RKO (cell line): ENCODE data around the gene CDON.

Experiments
- DNase-seq: peaks from one replicate; pipeline ENCODE4 v3.0.0-alpha.2; 2016; ENCODE audit warnings: low spot score

CDON gene

GRCh38 chr11:125954945-125955640, 107.6 kb downstream of the CDON start:
- DNase-seq = no peak

GRCh38 chr11:125954123-125954944, 108.3 kb downstream of the CDON start:
- DNase-seq = no peak

GRCh38 chr11:125953401-125953935, 109.2 kb downstream of the CDON start:
- DNase-seq = no peak

- no peak for DNase-seq
Measured at GRCh38 chr11:125952973-125953372, 109.7 kb downstream of the CDON start.

- DNase-seq = no peak
Measured at GRCh38 chr11:125952559-125952958, 110.1 kb downstream of the CDON start.

DNA sequence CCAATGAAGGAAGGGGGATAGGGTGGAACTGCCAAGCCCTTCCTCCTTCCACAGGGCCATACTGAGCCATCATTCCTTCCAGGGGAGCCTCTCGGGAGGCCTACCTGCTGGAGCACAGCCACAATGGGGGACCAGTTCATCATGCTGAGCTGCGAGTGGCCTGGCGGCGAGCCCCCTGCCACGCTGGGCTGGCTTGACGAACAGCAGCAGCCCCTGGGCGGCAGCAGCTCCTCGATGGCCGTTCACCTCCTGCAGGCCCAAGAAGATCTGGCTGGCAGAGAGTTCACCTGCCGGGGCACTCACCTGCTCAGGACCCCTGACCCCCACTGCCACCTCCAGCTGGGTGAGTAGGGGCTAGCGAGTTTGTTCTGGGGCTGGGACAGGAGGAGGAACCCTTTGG, 110.9 kb downstream of the CDON start:
- no peak for DNase-seq

GRCh38 chr11:125950696-125951651, 111.7 kb downstream of the CDON start:
- no peak for DNase-seq

DNA sequence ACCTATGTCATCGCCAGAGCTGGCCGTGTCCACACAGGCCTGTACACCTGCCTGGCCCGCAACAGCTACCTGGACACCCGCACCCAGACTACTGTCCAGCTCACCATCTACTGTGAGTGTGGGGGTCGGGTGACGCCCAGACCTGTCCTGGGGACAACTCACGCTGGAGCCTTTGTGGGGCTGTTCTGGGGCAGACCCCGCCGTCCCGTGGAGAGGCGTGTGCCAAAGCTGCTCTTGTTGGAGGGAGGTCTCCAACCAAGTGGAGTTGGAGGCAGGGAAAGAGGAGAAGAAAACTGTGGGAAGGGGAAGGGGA, 112.5 kb downstream of the CDON start:
- no peak for DNase-seq

DNA sequence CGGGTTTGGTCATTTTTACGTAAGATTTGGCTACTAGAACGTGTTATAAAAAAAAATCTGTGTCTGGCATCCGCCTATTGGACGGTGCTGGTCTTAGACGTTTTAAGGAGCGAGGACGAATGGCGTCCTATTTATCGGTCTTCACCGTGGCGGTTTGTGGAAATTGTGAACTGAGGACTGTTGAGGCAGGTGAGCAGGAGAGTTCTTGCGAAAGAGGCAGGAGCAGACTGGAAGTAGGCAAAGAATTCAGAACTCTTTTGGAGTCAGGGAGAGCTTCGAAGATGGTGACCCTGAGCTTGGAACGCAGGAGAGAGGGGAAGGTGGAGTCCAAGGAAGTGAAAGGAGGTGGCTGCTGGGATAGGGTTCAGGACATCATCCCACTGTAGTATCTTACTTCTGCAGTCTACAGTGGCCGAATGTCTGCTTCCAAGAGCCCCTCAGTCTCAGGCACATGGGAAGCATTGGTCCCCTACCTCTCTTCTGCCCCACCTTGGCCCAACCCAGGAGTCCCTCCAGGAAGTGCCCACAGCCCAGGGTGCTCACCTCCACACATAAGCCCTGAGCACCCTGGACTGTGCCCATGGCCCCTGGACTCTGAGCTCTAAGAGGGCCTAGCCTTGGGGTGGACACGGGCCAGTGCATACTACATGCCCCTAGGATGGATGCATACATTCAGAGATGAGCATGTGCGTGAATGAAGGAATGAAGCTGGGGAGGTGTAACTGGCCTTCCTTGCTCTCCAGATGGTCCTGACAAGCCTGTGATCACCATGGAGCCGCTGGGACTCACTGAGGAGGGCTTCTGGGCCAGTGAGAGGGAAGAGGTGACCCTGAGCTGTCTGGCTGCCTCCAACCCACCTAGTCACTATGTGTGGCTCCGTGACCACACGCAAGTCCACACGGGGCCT, 113.1 kb downstream of the CDON start:
- DNase-seq = no peak

DNA sequence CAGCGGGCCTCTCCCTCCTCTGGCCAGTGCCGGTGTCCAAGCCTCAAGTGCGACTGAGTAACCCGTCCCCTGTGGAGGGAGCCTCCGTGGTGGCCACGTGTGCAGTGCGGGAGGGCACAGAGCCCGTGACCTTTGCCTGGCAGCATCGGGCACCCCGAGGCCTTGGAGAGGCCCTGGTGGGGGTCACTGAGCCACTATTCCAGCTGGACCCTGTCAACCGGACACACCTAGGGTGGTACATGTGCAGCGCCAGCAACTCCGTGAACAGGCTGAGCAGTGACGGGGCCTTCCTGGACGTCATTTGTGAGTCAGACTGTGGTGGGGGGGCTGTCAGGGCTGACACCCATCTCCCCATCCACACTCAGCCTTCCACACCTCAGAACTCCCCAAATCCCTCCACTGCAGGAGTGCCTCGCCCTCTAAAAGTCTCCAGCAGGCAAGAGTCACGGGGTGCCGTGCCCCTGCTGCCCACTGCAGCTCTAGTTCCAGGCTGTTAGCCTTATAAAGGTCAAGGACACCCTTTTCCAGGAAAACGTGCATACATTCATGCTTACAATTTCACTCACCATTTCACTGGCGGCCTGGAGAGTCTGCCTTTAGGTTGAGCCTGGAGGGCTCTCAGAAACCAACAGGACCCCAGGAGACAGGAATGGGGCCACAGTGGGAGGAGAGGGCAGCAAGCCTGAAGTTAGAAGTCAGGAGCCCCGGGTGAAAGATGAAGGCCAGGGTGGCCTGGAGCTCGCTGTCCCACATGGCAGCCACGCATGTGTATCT, 114.2 kb downstream of the CDON start:
- DNase-seq = no peak

GRCh38 chr11:125947419-125948277, 115.0 kb downstream of the CDON start:
- no peak for DNase-seq

DNA sequence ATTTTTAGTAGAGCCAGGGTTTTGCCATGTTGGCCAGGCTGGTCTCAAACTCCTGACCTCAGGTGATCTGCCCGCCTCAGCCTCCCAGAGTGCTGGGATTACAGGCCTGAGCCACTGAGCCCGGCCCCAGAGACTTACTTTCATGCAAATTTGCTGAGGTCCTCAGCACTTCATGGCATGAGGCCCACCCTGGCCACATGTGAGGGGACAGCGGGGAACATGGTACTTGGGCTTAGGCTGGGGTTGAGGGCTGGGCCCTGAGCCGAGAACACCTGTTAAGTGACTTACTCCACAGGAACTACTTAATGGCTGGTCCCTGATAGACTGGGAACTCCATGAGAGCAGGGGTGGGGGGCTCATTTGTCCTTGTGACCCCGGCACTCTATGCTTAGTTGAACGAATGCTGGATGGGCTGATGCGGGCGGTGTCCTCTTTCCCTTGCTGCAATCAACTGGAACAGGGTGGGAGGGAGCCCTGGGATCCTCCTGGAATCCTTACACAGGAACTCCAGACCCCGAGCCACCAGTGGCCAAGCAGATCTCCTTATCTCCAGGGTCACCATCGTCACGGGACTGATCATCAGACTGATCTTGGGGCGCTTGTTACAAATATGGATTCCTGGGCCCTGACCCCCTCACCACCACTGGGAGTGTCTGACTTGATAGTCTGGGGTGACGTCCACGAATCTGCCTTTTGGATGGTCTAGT, 115.8 kb downstream of the CDON start:
- no peak for DNase-seq

DNA sequence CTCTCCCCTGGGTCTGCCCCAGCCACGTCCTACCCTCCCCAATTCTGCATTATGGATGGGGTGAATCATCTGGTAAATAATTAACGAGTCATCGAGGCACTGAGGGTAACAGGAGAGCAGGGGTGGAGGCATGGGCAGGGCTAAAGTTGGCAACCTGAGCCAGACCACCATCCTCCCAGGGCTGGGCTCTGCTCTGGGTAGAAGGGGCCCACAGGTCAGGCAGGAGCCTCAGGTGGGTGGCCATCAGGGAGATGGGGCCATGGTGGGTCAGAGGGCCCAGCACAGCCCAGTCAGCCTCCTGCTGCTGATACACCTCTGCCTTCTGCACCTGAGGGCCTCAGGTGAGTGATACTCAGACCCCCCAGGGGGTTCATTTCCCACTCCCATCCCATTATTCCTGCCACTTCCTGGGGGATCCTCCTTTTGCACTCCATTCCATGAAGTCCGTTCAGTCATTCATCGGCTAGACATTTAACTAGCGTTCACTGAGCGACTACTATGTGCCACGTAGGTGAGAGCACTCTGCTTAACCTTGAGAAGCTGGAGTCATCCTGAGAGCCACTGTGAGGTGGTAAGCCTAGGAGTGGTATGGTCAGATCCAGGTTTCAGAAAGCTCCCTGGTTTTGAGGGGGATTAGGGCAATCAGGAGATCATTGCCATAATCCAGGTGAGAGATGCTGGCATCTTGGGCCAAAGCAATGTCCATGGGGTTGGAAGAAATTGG, 116.7 kb downstream of the CDON start, which contains the start of gene VSIG10L2:
VSIG10L2 (plus strand) TSS at position 248 of the 724 bp plus-strand sequence; CDS start at position 260, 12 bp downstream.
- DNase-seq = no peak

DNA sequence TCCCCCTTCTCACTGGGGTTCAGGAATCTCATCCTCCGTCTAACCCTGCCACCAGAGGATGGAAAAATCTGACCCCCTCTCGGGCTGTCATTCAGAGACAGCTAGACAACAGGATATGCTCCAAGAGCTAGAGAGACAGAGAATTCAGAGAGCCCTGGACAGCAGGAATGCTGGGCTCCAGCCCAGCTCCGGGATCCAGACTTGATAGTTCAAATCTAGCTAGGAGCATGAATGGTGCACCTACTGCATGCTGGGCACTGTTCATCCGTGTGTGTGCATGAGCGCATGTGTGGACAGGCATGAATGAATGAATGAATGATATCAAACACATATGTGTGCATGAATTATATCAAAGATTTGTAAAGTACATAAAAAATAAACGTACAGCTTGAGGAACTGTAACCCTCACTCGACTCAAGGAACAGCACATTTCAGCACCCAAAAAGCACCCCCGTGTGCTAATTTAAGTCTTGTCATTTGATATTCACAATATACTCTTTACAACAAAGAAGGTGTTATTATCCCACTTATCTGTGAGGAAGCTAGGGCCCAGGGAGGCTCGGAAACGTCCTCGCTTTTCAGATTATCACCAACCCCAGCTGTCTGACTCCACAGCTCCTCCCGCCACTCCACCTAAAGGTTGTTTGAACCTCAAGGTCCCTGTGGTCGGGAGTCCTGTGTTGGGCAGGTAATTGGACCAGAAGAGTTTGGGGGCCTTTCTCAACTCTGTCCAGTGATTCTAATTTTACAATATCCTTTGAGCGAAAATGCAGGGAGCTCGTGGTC, 117.5 kb downstream of the CDON start:
- no peak for DNase-seq

DNA sequence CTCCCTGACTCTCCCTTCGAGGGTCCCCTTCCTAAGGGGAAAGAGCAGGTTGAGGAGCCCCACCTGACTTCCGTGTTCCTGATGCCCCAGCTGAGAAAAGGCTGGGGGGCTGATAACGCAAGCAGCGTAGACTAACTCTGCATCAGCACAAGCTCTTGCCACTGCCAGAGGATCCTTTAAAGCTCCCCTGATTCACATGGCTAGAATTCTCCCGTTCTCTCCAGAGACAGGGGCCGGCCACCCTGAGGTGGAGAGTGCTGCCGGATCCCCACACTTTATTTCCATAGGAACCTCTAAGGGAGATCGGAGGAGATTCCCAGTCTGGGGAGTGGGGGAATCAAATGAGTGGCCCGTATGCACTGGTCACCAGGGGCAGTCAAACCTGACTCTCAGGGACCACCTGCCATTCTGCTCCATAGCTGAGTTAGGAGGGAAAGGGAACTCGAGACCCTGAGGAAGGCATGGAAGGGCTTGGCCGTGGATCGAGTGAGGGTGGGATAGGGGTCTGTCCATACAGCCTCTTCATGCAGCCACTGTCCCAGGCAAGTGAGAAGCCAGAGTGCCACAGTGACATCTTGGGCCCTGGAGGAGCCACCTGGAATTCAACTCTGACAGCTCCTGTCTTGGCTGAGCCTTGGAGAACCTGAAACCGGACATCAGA, 118.2 kb downstream of the CDON start:
- DNase-seq = no peak

DNA sequence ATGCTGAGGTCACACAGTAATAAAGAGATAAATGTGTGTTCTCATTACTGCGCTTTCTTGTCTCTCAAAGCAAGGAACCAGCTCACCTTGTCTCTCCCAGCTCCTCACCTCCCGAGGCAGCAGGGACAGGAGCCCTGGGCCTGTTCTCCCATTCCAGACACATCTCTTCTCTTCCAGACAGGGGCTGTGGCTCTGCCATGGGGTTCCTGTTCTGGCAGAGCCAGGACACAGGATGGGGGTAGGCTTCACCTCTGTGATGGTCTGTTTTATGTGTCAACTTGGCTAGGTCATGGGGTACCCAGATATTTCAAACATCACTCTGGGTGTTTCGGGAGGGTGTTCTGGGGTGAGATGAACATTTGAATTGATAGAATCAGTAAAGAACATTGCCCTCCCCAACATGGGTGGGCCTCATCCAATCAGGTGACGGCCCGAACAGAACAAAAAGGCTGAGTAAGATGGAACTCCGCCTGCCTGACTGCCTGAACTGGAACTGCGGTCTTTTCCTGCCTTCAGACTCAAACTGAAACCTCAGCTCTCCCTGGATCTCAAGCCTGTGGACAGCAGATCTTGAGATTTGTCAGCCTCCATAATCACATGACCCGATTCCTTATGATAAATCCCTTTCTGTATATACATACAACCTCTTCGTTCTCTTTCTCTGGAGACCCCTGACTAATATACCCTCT, 118.9 kb downstream of the CDON start:
- DNase-seq = no peak
